Progenitor cell of endocrine pancreas (in vitro differentiated cells): ENCODE data around the gene MRAS. TPM values are rescaled to one million over a fixed set of nuclear protein-coding genes. Genes with fewer than 3 reads are reported as not detected.
A peak's percentile ranks its signal among the peaks of the same experiment; 100 is the strongest.

Experiments used
- DNase-seq: peaks from one replicate; pipeline ENCODE4 v3.0.0; 2021; ENCODE audit warnings: low spot score; ENCODE audit not compliant: unreplicated experiment
- H3K27ac Mint-ChIP-seq: 2 replicates; pipeline ENCODE4 v1.8.0; 2021; ENCODE audit warnings: mild to moderate bottlenecking, moderate library complexity, mixed read lengths
- H3K27me3 Mint-ChIP-seq: 2 replicates; pipeline ENCODE4 v1.8.0; 2021; ENCODE audit warnings: mixed read lengths
- H3K36me3 Mint-ChIP-seq: 2 replicates; pipeline ENCODE4 v1.8.0; 2022; ENCODE audit warnings: mixed read lengths; ENCODE audit not compliant: insufficient read depth
- H3K4me1 Mint-ChIP-seq: 2 replicates; pipeline ENCODE4 v1.8.0; 2021; ENCODE audit warnings: low read depth, mixed read lengths
- H3K4me3 Mint-ChIP-seq: 2 replicates; pipeline ENCODE4 v1.8.0; 2021; ENCODE audit warnings: low read depth, mild to moderate bottlenecking, moderate library complexity, mixed read lengths
- H3K9me3 Mint-ChIP-seq: 2 replicates; pipeline ENCODE4 v1.8.0; 2021; ENCODE audit warnings: low read depth, mixed read lengths
- total RNA-seq: library from RNA; stranded (reverse); gene quantifications from 2 replicates; pipeline ENCODE4 v1.2.1, GENCODE V29; 2021
- TF ChIP-seq, protein P1 (sequence below): fragments of 200-600 bp; sonication (generic); IDR thresholded peaks from one replicate; pipeline ENCODE4 v1.5.0; 2021; ENCODE audit warnings: antibody characterized with exemption, mild to moderate bottlenecking; ENCODE audit not compliant: unreplicated experiment

Gene MRAS
- total RNA-seq, 1 donor from 2014 or later: 27.7 TPM

DNA sequence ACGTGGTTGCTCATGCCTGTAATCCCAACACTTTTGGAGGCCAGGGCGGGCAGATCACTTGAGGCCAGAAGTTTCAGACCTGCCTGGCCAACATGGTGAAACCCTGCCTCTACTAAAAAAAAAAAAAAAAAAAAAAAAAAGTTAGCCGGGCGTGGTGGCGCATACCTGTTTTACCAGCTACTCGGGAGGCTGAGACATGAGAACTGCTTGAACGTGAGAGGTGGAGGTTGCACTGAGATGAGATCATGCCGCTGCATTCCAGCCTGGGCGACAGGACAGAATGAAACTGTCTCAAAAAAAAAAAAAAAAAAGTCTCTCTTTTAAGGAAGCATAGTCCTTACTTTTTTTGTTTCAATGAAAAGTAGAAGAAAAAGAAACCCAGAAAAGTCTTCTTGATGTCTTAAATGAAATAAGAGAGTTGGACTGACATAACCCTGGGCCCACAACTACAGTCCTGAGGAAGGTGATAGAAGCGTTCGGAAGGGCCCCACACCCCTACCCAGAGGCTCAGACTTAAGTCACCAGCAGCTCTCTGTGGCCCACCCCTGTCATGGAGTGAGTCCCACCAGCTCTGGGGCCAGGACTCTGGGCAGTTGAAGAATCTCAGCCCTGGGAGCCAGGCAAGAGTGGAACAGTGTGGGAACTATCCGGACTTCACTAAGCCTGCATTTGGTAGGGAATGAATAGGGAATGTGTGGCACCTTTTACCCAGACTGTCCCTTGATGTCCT is 21.3 kb upstream of the MRAS start:
- no peak for DNase-seq
- no peak overlapping the region for H3K4me3 Mint-ChIP-seq

DNA sequence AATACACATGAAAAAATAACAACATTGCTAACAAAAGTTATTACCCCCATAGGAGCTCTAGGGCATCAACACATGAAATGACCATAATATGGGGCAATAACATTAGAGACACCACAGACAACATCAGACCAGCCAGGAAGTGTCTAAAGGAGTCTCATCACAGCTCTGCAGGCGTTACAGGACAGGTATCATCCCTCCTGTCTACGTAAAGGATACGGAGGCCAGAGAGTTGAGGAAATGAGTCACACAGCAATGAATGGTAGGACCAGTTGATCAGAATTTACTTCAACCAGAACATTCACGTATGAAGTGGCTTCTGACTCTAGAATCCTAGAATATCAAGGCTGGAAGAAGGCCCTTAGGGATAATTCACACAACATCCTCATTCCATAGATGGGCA is 20.5 kb upstream of the MRAS start:
- TF ChIP-seq, protein P1, sequence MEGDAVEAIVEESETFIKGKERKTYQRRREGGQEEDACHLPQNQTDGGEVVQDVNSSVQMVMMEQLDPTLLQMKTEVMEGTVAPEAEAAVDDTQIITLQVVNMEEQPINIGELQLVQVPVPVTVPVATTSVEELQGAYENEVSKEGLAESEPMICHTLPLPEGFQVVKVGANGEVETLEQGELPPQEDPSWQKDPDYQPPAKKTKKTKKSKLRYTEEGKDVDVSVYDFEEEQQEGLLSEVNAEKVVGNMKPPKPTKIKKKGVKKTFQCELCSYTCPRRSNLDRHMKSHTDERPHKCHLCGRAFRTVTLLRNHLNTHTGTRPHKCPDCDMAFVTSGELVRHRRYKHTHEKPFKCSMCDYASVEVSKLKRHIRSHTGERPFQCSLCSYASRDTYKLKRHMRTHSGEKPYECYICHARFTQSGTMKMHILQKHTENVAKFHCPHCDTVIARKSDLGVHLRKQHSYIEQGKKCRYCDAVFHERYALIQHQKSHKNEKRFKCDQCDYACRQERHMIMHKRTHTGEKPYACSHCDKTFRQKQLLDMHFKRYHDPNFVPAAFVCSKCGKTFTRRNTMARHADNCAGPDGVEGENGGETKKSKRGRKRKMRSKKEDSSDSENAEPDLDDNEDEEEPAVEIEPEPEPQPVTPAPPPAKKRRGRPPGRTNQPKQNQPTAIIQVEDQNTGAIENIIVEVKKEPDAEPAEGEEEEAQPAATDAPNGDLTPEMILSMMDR: no peak

More for the DNA sequence above, 21.3 kb upstream of the MRAS start:
- Mint-ChIP-seq H3K9me3 (no peaks in the 10 kb centered on the region), H3K36me3 (no peaks in the 10 kb centered on the region), H3K27me3 (peaks cover 7% of the 10 kb centered on the region), H3K4me1 (peaks cover 5% of the 10 kb centered on the region), H3K27ac (no peak overlapping the region)
- TF ChIP-seq, protein P1: no peak

DNA sequence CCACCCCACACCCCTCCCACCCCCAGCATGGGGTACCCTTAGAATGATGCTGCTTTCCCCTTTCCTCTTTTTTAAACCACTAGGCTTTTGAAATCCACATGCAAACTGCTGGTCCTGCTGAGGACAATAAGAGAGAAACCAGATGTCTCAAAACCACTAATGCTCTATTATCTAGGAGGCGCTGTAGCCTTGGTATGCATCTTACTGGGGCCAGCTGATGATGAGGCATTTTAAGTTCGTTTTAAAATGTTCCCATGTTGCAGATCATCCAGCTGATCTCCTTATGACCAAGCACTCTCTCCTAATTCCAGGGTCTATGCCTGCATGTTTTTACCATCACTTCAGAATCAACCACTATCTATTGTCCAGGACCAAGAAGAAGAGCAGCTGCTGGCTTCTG is 20.0 kb upstream of the MRAS start:
- H3K27me3 Mint-ChIP-seq: peaks cover 7% of the 10 kb centered on the region
- no peak for DNase-seq
- H3K27ac Mint-ChIP-seq: no peak overlapping the region
- TF ChIP-seq, protein P1: no peak
- peak overlapping the region; percentile 91 for H3K4me3 Mint-ChIP-seq
- H3K4me1 Mint-ChIP-seq: peaks cover 5% of the 10 kb centered on the region
- H3K9me3 Mint-ChIP-seq: no peaks in the 10 kb centered on the region
- H3K36me3 Mint-ChIP-seq: no peaks in the 10 kb centered on the region

More for the DNA sequence above, 20.5 kb upstream of the MRAS start:
- DNase-seq: no peak
- Mint-ChIP-seq H3K36me3 (no peaks in the 10 kb centered on the region), H3K27ac (no peak overlapping the region), H3K9me3 (no peaks in the 10 kb centered on the region), H3K27me3 (peaks cover 7% of the 10 kb centered on the region), H3K4me3 (no peak overlapping the region), H3K4me1 (peaks cover 5% of the 10 kb centered on the region)

DNA sequence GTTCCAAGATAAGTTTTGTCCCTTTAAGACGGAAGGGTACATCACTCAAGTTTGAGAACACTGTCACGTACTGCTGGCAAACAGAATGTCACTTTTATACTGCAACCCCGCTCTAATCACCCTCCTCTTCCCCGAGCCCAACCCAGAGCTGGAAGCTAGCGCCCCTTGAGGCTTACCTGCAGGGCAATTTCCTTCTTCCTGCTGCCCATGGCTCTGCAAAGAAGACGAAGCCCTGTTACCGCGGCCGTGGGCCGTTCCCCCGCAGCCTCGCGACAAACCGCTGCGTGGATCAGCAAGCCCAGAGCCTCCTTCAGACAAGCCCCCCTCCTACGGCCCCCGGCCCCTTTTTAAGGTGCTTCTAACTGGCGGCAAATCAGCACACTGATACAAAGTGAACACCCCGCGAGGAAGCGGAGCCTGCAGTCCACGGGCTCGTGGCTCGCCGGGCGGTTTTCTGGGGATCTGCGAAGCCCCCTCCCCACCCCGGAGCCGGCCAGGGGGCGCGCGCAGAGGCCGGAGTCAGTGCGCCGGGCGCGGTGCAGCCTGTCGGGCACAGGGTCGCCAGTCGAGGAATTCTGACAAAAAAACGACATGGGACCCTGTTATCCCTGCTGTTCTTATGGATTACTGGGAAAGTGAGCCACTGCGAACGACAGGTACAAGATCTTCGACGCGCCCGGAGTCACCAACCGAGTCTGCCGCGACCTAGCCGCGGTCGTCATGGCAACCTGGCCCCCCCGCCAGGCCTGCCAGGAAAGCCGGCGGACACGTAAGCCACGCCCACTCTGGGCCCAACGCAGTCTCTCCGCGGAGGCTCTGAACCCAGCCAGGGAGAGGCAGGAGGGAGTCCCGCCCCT is 19.0 kb upstream of the MRAS start, which contains the start of gene NME9:
Gene NME9 (minus strand): TSS at position 725 of the 857 bp plus-strand sequence. CDS start 516 bp downstream, at position 209.
- DNase-seq: peak; percentile 93
- H3K27ac Mint-ChIP-seq: peak within 1 kb of the TSS; percentile 85
- H3K4me3 Mint-ChIP-seq: peak within 1 kb of the TSS; percentile 91
- peaks cover 7% of the 10 kb centered on the region for H3K27me3 Mint-ChIP-seq
- TF ChIP-seq, protein P1: peak; percentile 73
- H3K4me1 Mint-ChIP-seq: peaks cover 6% of the 10 kb centered on the region
- H3K9me3 Mint-ChIP-seq: no peaks in the 10 kb centered on the region
- no peaks in the 10 kb centered on the region for H3K36me3 Mint-ChIP-seq

DNA sequence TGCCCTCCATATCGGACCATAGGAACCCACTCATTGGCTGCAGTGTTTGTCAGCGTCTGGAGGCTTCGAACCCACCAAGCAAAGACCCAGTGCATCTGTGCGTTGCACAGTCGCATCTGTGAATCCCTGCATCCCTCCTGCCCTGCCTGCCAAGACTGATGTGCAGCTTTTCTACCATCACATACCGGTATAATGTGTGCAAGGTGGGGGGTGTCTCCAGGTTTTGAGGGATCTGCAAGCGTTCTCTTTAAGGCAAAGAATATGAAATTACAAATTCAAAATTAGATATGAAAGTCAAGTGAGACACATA is 18.4 kb upstream of the MRAS start:
- TF ChIP-seq, protein P1: no peak
- Mint-ChIP-seq H3K36me3 (no peaks in the 10 kb centered on the region), H3K4me3 (peak overlapping the region; percentile 91), H3K9me3 (no peaks in the 10 kb centered on the region), H3K4me1 (peaks cover 11% of the 10 kb centered on the region), H3K27ac (peak overlapping the region; percentile 70), H3K27me3 (peaks cover 5% of the 10 kb centered on the region)
- DNase-seq: no peak
